Naive B cell (primary cell): ENCODE data around the gene MSI2. TPM values are rescaled to one million over a fixed set of nuclear protein-coding genes. Genes with fewer than 3 reads are reported as not detected.

ENCODE experiments used
- ATAC-seq, 2 donors: fragments of 150-1000 bp; cut with Tn5 transposase; 2 replicates each; pipeline ENCODE4 v1.10.0; 2021; ENCODE audit warnings: low read depth in 2 of 2, mild to moderate bottlenecking in 2 of 2, moderate library complexity in 2 of 2
- DNase-seq: peaks from one replicate; pipeline ENCODE4 v3.0.0; 2022
- H3K27ac Mint-ChIP-seq, 6 donors: one replicate each; pipeline ENCODE4 v1.8.0; 2020 to 2022; ENCODE audit warnings: mild to moderate bottlenecking in 6 of 6, mixed read lengths in 6 of 6, moderate library complexity in 5 of 6, inconsistent platforms in 2 of 6
- H3K27me3 Mint-ChIP-seq, 3 donors: one replicate each; pipeline ENCODE4 v1.8.0; 2021 to 2022; ENCODE audit warnings: mixed read lengths in 3 of 3, mild to moderate bottlenecking in 1 of 3
- H3K36me3 Mint-ChIP-seq, 2 donors: one replicate each; pipeline ENCODE4 v1.8.0; 2020 to 2022; ENCODE audit warnings: mixed read lengths in 2 of 2, inconsistent platforms in 1 of 2, mild to moderate bottlenecking in 1 of 2
- H3K4me1 Mint-ChIP-seq, 3 donors: one replicate each; pipeline ENCODE4 v1.8.0; 2020 to 2022; ENCODE audit warnings: mixed read lengths in 3 of 3, inconsistent platforms in 1 of 3, mild to moderate bottlenecking in 1 of 3, moderate library complexity in 1 of 3
- H3K4me3 Mint-ChIP-seq, 8 donors: one replicate each; pipeline ENCODE4 v1.8.0; 2020 to 2022; ENCODE audit warnings: mild to moderate bottlenecking in 8 of 8, mixed read lengths in 8 of 8, moderate library complexity in 8 of 8, inconsistent platforms in 2 of 8
- H3K9me3 Mint-ChIP-seq, 7 donors: one replicate each; pipeline ENCODE4 v1.8.0; 2020 to 2022; ENCODE audit warnings: mixed read lengths in 7 of 7, mild to moderate bottlenecking in 5 of 7, inconsistent platforms in 2 of 7, moderate library complexity in 1 of 7
- polyA plus RNA-seq, 6 donors: library from polyadenylated mRNA; unstranded; fragments of 300-500 nt; fragmentation: Illumina TruSeq; gene quantifications; one replicate each; pipeline ENCODE4 v1.2.3, GENCODE V29; 2021; ENCODE audit warnings: low read depth in 6 of 6

The MSI2 gene
- polyA plus RNA-seq, 6 donors from 2014 or later = 4.0 to 11.3 (median 6.8) TPM

DNA sequence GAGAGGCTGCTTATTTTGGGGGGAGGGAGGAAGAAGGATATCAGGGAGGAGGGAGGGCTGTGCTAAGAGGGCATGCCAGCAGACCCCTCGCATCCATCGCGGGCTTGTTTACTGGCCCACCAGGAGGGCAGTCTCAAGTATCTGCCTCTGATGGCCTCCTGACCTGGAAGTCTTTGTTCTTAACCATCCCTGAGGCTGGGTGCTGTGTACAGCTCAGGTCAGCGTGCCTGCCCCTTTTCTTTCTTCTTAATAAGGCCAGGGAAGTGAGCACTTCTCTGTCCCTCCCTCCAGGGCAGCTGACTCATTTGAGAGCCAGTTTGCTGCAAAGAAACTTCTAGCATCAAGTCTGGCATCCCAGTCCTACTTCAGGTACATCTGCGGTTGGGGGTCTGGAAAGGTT, 331.8 kb downstream of the MSI2 start:
- Mint-ChIP-seq H3K4me3 (no peak overlapping the region), H3K27ac (peak overlapping the region in 1 of 6 donors; percentile 80), H3K36me3 (no peaks in the 10 kb centered on the region), H3K27me3 (no peaks in the 10 kb centered on the region), H3K9me3 (no peaks in the 10 kb centered on the region), H3K4me1 (peaks cover 3 to 14% (median 6%) of the 10 kb centered on the region in 3 donors)
- DNase-seq = no peak
- no peak for ATAC-seq

DNA sequence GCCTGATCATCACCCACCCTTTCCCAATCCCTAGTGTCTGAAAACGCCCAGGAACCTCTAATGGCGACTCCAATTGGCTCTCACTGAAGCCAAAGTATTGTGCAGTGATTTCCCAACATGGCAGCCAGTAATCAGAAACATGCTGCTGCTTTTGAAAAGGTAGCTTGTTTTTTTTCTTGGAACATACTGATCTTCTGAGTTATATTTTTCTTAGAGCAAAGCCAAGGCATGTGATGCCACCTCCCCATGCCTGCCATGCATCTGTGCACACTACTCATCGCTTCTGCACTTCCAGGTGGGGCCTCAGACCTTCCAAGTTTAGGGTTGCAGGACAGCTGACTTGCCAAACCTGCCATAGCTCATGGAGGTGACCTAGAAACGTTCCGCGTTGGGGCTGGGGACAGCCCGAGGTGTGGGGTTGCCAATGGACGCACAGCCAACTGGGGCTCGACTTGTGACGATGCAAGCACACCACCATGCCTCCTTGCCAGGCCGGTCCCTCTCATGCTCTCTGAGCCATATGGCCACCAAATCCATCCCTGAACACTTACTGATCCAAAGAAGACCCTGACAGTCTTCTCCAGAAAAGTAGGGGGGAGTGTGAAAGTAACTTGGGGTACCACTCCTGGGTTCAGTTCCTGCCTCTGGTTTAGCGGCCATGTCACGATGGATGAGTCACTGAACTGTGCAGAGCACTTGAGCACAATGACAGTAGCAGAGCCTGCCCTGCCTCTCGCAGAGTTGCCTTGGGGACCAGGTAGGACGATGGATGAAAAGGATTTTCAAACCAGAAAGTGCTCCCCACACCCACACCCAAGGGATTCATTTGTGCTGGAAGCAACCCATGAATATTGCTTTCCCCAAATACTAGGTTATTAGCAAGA, 333.1 kb downstream of the MSI2 start:
- DNase-seq = no peak
- no peaks in the 10 kb centered on the region for H3K27me3 Mint-ChIP-seq
- no peak overlapping the region for H3K4me3 Mint-ChIP-seq
- H3K9me3 Mint-ChIP-seq = peaks cover 0 to 2% (median 0%) of the 10 kb centered on the region in 7 donors
- H3K36me3 Mint-ChIP-seq = no peaks in the 10 kb centered on the region
- peaks cover 6 to 25% (median 10%) of the 10 kb centered on the region in 3 donors for H3K4me1 Mint-ChIP-seq
- ATAC-seq = no peak
- H3K27ac Mint-ChIP-seq = peak overlapping the region in 1 of 6 donors; percentile 19

DNA sequence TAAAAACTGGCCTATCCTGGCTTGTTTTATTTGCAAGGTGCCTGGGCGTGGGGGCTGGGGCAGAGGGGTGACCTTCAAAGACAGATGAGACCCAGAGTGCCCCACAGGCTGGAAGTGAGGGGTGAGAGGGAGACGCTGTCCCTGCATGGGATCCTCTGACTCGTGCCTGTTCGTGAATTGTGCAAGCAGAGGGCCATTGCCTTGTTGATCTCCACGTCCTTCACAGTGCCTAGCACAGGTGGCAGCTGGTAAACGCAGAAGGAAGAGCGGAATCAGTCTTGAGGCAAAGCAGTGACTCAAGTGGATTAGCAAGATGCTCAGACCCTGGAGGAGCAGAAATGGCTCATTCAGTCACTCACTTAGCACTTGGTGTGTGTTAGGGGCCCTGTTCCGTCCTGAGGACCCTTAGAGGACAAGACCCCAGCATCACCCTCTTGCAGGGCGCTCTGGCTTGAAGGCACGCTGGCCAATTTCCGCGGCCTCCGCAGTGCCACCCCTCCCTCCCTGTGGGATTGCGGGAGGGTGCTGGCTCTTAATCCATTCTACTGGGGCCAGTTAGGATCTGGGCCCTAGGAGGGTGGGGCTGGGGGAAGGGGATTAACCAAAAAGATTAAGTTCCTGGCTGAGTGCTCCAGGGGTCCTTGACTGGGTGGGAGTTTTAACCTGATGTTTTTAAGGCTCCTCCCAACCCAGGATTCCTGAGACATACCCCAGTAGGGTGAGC, 337.6 kb downstream of the MSI2 start:
- Mint-ChIP-seq H3K27ac (peak overlapping the region in 1 of 6 donors; percentile 74), H3K4me3 (peak overlapping the region in 1 of 8 donors; percentile 51), H3K9me3 (peaks cover 1 to 7% (median 4%) of the 10 kb centered on the region in 7 donors), H3K36me3 (no peaks in the 10 kb centered on the region), H3K4me1 (peaks cover 11 to 26% (median 24%) of the 10 kb centered on the region in 3 donors), H3K27me3 (no peaks in the 10 kb centered on the region)
- DNase-seq (no peak), ATAC-seq (no peak)

DNA sequence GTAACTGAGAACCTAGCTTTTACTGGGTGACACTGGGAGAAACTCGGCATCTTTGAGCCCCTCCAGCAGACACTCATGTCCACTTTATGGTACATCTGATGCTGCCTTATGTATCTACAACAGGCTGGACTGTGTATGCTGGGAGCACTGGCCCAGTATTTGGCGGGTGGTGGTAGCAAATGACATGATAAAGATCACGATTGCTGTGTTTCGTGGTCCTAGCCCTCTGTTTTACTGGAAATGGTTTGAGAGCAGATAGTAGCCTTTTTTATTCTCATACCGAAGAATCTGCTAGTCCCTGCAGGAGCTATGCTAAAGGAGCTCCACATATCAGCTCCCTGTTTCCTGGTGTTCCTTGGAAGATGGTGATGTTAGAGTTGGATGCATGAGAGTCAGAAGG, 338.4 kb downstream of the MSI2 start:
- peak overlapping the region in 3 of 6 donors; percentile 49 to 74 (median 54) for H3K27ac Mint-ChIP-seq
- no peak for DNase-seq
- no peaks in the 10 kb centered on the region for H3K27me3 Mint-ChIP-seq
- peaks cover 20 to 35% (median 33%) of the 10 kb centered on the region in 3 donors for H3K4me1 Mint-ChIP-seq
- H3K4me3 Mint-ChIP-seq = no peak overlapping the region
- no peak for ATAC-seq
- H3K9me3 Mint-ChIP-seq = peaks cover 1 to 7% (median 4%) of the 10 kb centered on the region in 7 donors
- H3K36me3 Mint-ChIP-seq = no peaks in the 10 kb centered on the region

DNA sequence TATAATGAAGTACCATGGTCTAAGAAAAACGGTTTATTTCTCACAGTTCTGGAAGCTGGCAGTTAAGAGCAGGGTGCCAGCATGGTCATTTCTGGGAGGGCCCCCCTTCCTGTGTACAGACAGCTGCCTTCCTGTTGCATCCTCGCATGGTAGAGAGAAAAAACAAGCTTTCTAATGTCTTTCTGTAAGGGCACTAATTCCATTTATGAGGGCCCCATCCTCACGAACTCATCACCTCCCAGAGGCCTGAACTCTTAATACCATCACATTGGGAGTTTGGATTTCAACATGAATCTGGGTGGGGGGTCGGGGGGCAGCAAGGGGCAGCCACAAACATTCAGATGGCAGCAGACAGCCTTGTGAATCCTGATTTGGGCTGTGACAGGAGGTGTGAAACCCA, 339.1 kb downstream of the MSI2 start:
- H3K4me3 Mint-ChIP-seq = peak overlapping the region in 1 of 8 donors; percentile 10
- ATAC-seq (no peak), DNase-seq (no peak)
- H3K27me3 Mint-ChIP-seq = no peaks in the 10 kb centered on the region
- H3K27ac Mint-ChIP-seq = no peak overlapping the region
- peaks cover 1 to 7% (median 4%) of the 10 kb centered on the region in 7 donors for H3K9me3 Mint-ChIP-seq
- no peaks in the 10 kb centered on the region for H3K36me3 Mint-ChIP-seq
- H3K4me1 Mint-ChIP-seq = peaks cover 27 to 42% (median 39%) of the 10 kb centered on the region in 3 donors

DNA sequence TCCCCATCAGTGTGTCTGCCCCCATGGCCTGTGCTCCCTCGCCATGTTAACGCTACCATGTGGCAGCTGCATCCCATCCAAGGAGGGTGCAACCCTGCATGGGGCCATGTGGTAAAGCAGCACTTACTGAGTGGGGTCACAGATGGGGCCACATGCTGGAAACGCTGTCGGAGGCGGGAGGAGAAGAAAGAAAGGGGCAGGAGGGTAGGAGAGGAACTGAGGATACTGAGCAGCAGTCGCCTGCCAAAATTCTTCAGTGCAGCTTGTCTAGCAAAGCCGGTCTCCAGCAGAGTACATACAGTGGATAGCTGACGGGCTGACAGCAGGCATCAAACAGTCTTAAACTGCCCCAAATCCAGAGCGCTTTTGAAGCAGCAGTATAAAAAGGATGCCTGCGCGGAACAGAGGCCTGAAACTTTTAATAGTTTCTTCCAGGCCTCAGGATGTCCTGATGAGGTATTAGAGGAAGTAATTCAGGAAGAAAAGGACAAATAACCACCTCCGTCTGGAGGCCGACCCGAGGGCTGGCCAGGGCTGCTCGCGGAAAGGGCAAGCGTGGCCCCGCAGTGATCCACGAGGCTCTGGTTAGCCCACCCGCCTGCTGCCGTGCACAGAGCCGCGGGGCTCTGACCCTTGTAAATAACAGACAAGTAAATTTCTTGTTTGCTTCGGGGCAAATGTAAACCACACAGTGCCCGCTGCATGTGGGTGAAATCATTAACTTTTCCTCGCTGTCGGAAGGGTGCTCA, 339.8 kb downstream of the MSI2 start:
- ATAC-seq = no peak
- peaks cover 32 to 49% (median 46%) of the 10 kb centered on the region in 3 donors for H3K4me1 Mint-ChIP-seq
- no peaks in the 10 kb centered on the region for H3K27me3 Mint-ChIP-seq
- no peak for DNase-seq
- H3K36me3 Mint-ChIP-seq = no peaks in the 10 kb centered on the region
- H3K27ac Mint-ChIP-seq = peak overlapping the region in 4 of 6 donors; percentile 59 to 94 (median 72)
- peak overlapping the region in 1 of 8 donors; percentile 14 for H3K4me3 Mint-ChIP-seq
- H3K9me3 Mint-ChIP-seq = peaks cover 1 to 7% (median 4%) of the 10 kb centered on the region in 7 donors

DNA sequence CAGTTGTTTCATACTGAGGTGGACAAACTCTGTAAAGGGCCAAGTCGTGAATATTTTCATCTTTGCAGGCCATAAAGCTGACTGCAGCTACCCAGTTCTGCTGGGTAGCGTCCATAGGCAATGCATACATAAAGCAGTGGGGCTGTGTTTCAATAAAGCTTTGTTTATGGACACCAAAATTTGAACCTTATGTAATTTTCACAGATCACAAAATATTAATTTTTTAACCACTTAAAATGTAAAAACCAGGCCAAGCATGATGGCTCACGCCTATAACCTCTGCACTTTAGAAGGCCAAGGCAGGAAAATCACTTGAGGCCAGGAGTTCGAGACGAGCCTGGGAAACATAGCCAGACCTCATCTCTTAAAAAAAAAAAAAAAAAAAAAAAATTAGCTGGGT, 340.8 kb downstream of the MSI2 start:
- peak overlapping the region in 2 of 6 donors; percentile 68 to 73 for H3K27ac Mint-ChIP-seq
- peaks cover 1 to 7% (median 4%) of the 10 kb centered on the region in 7 donors for H3K9me3 Mint-ChIP-seq
- H3K4me1 Mint-ChIP-seq = peaks cover 32 to 51% (median 50%) of the 10 kb centered on the region in 3 donors

DNA sequence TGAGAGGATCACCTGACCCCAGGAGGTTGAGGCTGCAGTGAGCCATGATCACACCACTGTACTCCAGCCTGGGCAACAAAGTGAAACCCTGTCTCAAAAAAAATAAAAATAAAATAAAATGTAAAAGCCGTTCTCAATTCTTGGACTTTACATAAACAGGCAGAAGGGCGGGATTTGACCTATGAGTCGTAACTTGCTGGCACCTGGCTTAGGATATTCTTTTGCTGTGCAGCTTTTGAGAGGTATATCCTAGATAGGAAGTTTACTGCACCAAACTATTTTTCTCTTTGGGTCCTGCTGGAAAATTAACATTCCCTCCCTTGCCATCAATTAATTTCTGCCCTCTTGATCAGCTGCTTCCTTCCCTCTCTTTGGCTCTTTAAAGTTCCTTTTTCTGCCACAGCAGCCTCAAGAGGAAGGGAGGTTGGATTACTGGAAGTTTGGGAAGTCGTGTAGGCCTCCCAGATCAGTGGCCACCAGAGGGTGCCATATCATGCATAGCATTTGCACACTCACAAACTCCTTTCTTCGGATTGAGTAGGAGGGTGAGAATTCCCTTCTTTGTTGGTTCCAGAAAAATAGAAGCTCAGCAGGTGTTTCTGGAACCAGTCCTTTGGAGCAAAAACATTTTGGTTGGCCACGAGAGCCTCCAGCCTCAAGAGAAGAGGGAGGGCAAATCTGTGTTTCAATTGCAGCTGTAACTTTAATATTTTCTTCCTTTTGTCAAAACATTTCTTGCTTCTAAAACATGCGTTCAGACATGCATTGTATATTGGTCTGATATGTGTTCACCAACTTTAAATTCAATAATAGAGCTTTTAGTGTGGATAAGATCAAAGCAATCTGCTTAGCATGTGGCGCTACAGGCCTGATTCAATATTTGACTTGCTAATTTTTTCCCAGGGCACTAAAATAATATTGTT, 341.5 kb downstream of the MSI2 start:
- H3K4me3 Mint-ChIP-seq = no peak overlapping the region
- H3K27me3 Mint-ChIP-seq = no peaks in the 10 kb centered on the region
- H3K27ac Mint-ChIP-seq = peak overlapping the region in 4 of 6 donors; percentile 3 to 76 (median 72)
- no peaks in the 10 kb centered on the region for H3K36me3 Mint-ChIP-seq
- H3K4me1 Mint-ChIP-seq = peaks cover 32 to 54% (median 50%) of the 10 kb centered on the region in 3 donors
- DNase-seq (no peak), ATAC-seq (no peak)
- H3K9me3 Mint-ChIP-seq = peaks cover 1 to 7% (median 4%) of the 10 kb centered on the region in 7 donors

More for the DNA sequence above, 340.8 kb downstream of the MSI2 start:
- ATAC-seq (no peak), DNase-seq (no peak)
- Mint-ChIP-seq H3K4me3 (no peak overlapping the region), H3K36me3 (no peaks in the 10 kb centered on the region), H3K27me3 (no peaks in the 10 kb centered on the region)

DNA sequence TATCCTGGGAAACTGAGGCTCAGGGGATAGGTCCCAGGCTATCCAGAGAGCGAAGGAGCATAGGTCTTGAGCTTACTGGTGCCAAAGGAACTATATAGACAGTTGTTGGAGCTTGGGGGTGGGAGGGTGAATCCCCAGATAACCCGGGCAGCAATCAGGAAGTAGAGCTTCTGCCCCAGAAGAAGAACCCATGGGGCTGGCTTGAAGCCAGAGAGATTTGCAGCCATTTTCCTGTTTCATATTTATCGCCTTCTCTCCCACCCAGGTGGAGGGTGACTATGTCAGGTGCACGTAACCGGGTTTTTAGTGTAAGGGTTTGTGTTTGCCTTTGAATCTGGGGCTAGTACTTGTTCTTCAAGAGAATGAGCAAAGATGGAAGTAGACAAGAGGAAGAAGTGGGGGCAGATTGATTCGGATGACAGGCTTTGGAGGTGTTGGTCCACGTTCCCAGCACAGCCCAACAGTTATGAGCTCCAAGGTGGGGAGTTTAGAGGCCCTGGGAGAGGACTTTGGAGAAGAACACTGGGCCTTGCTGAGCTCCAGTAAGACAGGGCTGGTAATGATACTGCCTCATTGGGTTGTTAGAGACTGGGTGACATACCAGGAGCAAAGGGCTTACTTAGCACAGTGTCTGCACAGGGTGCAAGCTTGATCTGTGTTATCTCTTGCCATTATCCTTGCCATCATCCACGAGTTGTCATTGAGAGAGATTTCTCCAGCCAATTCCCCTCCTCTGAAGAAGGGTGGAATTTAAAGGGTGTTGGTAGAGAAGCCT, 343.1 kb downstream of the MSI2 start:
- Mint-ChIP-seq H3K4me1 (peaks cover 38 to 61% (median 56%) of the 10 kb centered on the region in 3 donors), H3K4me3 (peak overlapping the region in 7 of 8 donors; percentile 15 to 80 (median 75)), H3K9me3 (peaks cover 1 to 7% (median 2%) of the 10 kb centered on the region in 7 donors), H3K36me3 (no peaks in the 10 kb centered on the region), H3K27ac (peak overlapping the region; percentile 83 to 97 (median 93)), H3K27me3 (no peaks in the 10 kb centered on the region)
- DNase-seq (peak; percentile 58), ATAC-seq (peak; percentile 47 to 49)

DNA sequence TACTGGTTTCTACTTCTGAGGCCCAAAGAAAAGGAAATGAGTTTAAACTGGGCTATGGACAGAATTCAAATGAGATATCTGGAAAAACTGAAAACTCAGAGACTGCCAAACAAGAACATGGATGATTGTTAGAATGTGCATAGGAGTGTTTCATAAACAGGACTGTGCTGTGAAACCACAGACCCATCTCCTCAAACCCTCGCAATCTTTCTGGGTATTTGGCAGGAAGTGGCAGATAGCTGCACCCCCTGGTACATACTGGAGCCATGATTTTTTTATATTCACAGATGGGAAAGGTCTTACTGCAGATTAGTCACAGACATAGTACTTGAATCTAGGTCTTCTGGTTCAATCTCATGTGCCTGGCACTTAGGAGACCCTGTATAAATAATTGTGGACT, 343.8 kb downstream of the MSI2 start:
- no peak for DNase-seq
- Mint-ChIP-seq H3K4me1 (peaks cover 40 to 67% (median 62%) of the 10 kb centered on the region in 3 donors), H3K27me3 (no peaks in the 10 kb centered on the region), H3K4me3 (peak overlapping the region in 3 of 8 donors; percentile 4 to 80 (median 44)), H3K36me3 (no peaks in the 10 kb centered on the region), H3K9me3 (peaks cover 0 to 4% (median 1%) of the 10 kb centered on the region in 7 donors), H3K27ac (peak overlapping the region in 4 of 6 donors; percentile 57 to 97 (median 90))
- no peak for ATAC-seq

DNA sequence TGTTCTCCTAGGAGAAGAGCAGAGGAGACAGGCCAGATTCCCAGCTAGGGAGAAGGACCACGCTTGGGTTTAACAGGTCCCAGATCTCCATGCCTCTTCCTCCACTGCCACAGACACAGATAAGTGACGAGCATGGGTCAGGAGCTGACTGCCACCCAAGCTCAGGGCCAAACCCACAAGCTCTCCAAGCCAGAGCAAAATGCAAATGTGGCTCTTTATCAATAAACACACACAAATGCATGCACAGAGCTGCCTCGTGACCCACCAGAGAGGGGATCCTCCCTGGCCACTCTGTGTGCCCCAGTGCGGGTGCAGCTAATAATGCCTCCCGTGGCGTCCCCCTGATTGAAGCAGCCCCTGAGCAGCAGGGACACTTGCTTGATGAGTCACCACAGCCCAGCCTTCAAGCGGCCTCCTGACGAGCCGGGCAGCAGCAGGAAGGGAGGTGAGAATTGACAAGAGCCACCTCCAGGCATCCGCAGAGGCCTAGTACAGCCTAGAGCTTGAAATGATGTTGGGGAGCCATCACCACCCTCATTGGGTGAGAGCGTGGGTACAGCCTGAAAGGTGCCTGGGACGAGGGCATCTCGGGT, 344.9 kb downstream of the MSI2 start:
- peaks cover 0 to 2% (median 0%) of the 10 kb centered on the region in 7 donors for H3K9me3 Mint-ChIP-seq
- H3K27me3 Mint-ChIP-seq = no peaks in the 10 kb centered on the region
- H3K4me3 Mint-ChIP-seq = peak overlapping the region in 1 of 8 donors; percentile 1
- peaks cover 52 to 79% (median 74%) of the 10 kb centered on the region in 3 donors for H3K4me1 Mint-ChIP-seq
- DNase-seq (no peak), ATAC-seq (no peak)
- no peaks in the 10 kb centered on the region for H3K36me3 Mint-ChIP-seq
- H3K27ac Mint-ChIP-seq = peak overlapping the region in 1 of 6 donors; percentile 97
